Spleen (tissue), 7 donors: Measurements from ENCODE around the gene NPDC1.

Source experiments
- POLR2AphosphoS5 ChIP-seq, 3 donors: sonication (generic); formaldehyde crosslinking; IDR thresholded peaks; one replicate each; pipeline ENCODE4 v1.5.1; 2017; ENCODE audit warnings: antibody characterized with exemption in 3 of 3
- TF ChIP-seq, protein P1 (sequence below), 11 experiments: fragments of 200-600 bp in 7 of 11; fragments of 450-650 bp in 4 of 11; sonication (generic) in 4 of 11; IDR thresholded peaks in 8 of 11; conservative IDR thresholded peaks in 3 of 11; 1 replicate in 7 of 11; 2 replicates in 4 of 11; pipeline versions ENCODE4 v1.4.0 to v1.8.0; 2016 to 2021; ENCODE audit warnings: antibody characterized with exemption in 11 of 11, inconsistent platforms in 4 of 11, mild to moderate bottlenecking in 1 of 11
- donor health status: DM: no; HTN: no; CAD: no; lungs with moderate emphysema.
- donor health status: DM: no; HTN: no; CAD: no.
- donor health status: DM: no; HTN: no; CAD: no.

DNA sequence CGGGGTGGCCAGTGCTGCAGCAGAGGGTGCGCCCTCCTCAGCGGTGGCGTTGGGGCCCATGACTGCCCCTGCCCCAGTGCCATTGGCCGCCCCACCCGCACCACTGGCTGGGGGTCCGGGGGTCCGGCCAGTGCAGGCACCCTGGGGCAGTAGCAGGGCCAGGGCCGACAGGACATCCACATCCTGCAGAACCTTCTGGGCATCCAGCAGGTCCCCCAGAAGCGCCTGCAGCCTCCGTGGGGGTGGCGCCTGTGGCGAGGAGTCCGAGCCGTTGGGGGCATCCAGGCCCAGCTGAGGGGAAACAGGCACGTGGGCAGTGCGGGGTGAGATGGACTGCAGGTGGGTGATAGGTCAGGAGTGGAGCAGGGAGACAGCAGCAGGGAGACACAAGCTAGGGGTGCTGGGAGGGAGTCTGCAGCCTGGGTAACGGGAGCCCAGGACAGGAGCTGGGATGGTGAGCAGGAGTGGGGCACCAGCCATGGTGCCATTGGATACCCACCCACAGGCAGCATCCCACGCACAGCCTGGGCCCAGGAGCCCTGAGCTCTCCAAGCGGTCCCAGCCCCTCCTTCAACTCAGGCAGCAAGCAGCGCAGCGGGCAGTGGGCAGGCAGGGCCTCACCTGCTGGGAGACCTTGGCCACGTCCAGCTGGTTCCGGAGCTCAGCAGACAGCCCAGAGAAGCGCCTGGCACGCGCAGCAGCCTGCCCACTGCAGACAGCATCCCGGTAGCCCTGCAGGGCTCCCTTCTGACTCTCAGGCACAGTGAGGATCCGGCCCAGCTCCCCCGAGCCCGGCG lies 25.0 kb downstream of the NPDC1 start:
- TF ChIP-seq, protein P1, sequence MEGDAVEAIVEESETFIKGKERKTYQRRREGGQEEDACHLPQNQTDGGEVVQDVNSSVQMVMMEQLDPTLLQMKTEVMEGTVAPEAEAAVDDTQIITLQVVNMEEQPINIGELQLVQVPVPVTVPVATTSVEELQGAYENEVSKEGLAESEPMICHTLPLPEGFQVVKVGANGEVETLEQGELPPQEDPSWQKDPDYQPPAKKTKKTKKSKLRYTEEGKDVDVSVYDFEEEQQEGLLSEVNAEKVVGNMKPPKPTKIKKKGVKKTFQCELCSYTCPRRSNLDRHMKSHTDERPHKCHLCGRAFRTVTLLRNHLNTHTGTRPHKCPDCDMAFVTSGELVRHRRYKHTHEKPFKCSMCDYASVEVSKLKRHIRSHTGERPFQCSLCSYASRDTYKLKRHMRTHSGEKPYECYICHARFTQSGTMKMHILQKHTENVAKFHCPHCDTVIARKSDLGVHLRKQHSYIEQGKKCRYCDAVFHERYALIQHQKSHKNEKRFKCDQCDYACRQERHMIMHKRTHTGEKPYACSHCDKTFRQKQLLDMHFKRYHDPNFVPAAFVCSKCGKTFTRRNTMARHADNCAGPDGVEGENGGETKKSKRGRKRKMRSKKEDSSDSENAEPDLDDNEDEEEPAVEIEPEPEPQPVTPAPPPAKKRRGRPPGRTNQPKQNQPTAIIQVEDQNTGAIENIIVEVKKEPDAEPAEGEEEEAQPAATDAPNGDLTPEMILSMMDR (IDR thresholded peaks at IDR 0.05 in 8 of 11, conservative IDR thresholded peaks at IDR 0.05 in 3 of 11) = no peak
- TF ChIP-seq POLR2AphosphoS5 (IDR thresholded peaks at IDR 0.05) = no peak
